ENCODE results near the gene SLC25A48.

Gene SLC25A48

GRCh38 chr5:135894276-135894675 lies 59.8 kb downstream of the SLC25A48 start:
- no peak for DNase-seq (ENCODE audit: low read depth)
- in situ Hi-C loops (cut with HindIII; ENCODE audit: low sequenced_read_pairs): no loop called here
- TF ChIP-seq, protein P1, sequence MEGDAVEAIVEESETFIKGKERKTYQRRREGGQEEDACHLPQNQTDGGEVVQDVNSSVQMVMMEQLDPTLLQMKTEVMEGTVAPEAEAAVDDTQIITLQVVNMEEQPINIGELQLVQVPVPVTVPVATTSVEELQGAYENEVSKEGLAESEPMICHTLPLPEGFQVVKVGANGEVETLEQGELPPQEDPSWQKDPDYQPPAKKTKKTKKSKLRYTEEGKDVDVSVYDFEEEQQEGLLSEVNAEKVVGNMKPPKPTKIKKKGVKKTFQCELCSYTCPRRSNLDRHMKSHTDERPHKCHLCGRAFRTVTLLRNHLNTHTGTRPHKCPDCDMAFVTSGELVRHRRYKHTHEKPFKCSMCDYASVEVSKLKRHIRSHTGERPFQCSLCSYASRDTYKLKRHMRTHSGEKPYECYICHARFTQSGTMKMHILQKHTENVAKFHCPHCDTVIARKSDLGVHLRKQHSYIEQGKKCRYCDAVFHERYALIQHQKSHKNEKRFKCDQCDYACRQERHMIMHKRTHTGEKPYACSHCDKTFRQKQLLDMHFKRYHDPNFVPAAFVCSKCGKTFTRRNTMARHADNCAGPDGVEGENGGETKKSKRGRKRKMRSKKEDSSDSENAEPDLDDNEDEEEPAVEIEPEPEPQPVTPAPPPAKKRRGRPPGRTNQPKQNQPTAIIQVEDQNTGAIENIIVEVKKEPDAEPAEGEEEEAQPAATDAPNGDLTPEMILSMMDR (IDR thresholded peaks at IDR 0.05; ENCODE audit: low read depth, low read length, missing control alignments): no peak
- no peak overlapping the region for H3K4me3 ChIP-seq (ENCODE audit: low read depth, low read length)

GRCh38 chr5:135894789-135895188 lies 60.3 kb downstream of the SLC25A48 start:
- DNase-seq (ENCODE audit: low read depth): no peak
- in situ Hi-C loops (cut with HindIII; ENCODE audit: low sequenced_read_pairs): no loop called here
- TF ChIP-seq, protein P1 (IDR thresholded peaks at IDR 0.05; ENCODE audit: low read depth, low read length, missing control alignments): no peak
- H3K4me3 ChIP-seq (ENCODE audit: low read depth, low read length): no peak overlapping the region

DNA sequence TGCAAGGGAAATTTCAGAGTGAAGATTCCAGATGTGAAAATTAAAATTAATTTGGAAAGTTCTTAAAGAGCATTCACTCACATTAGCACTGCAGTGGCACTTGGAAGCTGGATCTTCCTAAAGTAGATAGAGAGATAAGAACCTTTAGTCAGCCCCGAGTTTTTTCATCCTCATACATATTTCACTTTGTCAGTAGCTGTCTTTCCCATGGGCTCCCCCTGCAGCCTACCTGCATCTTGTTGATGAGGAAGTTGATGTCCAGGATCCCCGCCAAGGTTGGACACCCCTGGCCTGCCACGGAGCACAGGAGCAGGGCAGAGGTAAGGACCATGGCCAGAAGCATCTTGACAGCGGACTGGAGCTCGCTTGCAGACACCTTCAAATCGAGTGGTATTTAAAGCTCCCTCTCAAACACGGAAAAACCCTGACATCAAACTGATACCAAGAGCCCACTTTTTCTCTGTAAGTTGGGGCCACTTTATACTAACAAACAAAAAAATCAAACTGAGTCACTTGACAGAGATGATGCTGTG lies 61.1 kb downstream of the SLC25A48 start, which contains the start of gene IL9:
Gene IL9, minus strand, starts transcription at position 368 of the 533 bp plus-strand sequence. Its CDS starts 25 bp downstream, at position 343.
- DNase-seq (ENCODE audit: low read depth): no peak
- TF ChIP-seq, protein P1 (IDR thresholded peaks at IDR 0.05; ENCODE audit: low read depth, low read length, missing control alignments): no peak
- in situ Hi-C loops (cut with HindIII; ENCODE audit: low sequenced_read_pairs): no loop called here

GRCh38 chr5:135898651-135899050 lies 64.2 kb downstream of the SLC25A48 start:
- DNase-seq (ENCODE audit: low read depth): no peak
- TF ChIP-seq, protein P1 (IDR thresholded peaks at IDR 0.05; ENCODE audit: low read depth, low read length, missing control alignments): no peak
- in situ Hi-C loops (cut with HindIII; ENCODE audit: low sequenced_read_pairs): no loop called here
- H3K4me3 ChIP-seq (ENCODE audit: low read depth, low read length): no peak overlapping the region

More for the DNA sequence above, 61.1 kb downstream of the SLC25A48 start, which contains the start of gene IL9:
- no peak within 1 kb of the TSS for H3K4me3 ChIP-seq (ENCODE audit: low read depth, low read length)

DNA sequence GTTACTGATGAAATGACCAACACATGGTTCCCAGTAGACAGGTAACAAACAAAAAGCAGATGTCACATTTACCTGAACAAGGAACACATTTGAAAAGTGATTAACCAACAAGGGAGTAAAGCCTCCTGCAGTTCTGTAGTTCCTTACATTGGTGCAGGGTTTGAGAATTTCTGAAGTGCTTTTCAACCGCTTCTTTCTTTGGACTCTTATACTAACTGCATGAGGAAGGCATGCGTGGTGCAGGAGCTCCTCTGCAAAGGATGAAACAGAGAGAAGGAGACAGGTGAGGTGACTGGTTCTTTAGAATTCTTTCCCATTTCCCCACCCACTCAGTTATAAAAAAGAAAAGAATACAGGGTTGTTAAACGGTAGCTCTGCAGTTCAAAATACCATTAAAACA lies 65.8 kb downstream of the SLC25A48 start:
- H3K4me3 ChIP-seq (ENCODE audit: low read depth, low read length): no peak overlapping the region

DNA sequence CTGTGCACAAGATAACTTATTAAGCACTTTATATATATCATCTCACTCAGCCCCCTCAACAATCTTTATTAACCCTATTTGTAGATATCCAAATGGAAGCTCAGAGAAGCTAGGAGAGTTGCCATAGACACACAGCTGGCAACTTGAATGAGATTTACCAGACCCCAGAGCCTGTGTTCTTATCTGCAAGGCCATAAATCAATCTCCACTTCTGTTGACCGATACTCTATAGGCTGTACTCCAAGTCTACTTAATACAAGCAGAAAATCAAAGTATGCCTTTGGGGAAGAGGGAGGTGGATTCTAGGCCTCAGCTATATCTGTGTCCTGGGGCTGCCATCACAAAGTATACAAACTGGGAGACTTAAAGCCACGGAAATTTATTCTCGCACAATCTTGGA lies 67.2 kb downstream of the SLC25A48 start:
- TF ChIP-seq, protein P1 (IDR thresholded peaks at IDR 0.05; ENCODE audit: low read depth, low read length, missing control alignments): no peak
- in situ Hi-C loops (cut with HindIII; ENCODE audit: low sequenced_read_pairs): no loop called here

More for the DNA sequence above, 65.8 kb downstream of the SLC25A48 start:
- in situ Hi-C loops (cut with HindIII; ENCODE audit: low sequenced_read_pairs): no loop called here
- no peak for DNase-seq (ENCODE audit: low read depth)
- TF ChIP-seq, protein P1 (IDR thresholded peaks at IDR 0.05; ENCODE audit: low read depth, low read length, missing control alignments): no peak

More for the DNA sequence above, 67.2 kb downstream of the SLC25A48 start:
- no peak overlapping the region for H3K4me3 ChIP-seq (ENCODE audit: low read depth, low read length)
- DNase-seq (ENCODE audit: low read depth): no peak
